G401.6 (cell line): ENCODE data around the gene ZNF593OS.
A peak's percentile ranks its signal among the peaks of the same experiment; 100 is the strongest.

ENCODE experiments used
- FAIRE-seq: peaks from 2 replicates; lab custom pipeline; 2012; peaks lifted over from hg19 to GRCh38; lab: Jason Lieb, UNC

Gene ZNF593OS

GRCh38 chr1:26182383-26182696 is 10.7 kb upstream of the ZNF593OS start:
- FAIRE-seq: no peak

- FAIRE-seq: no peak
These were observed 10.2 kb upstream of the ZNF593OS start for GRCh38 chr1:26181586-26182382.

- no peak for FAIRE-seq
These were observed 8.4 kb upstream of the ZNF593OS start for GRCh38 chr1:26180010-26180506.

GRCh38 chr1:26177182-26177684 is 5.6 kb upstream of the ZNF593OS start, which contains the start of gene CNKSR1:
Gene CNKSR1, plus strand, starts transcription at chr1:26177491. Its CDS starts 57 bp downstream, at chr1:26177548.
- FAIRE-seq: no peak

- FAIRE-seq: no peak
These were observed 3.7 kb upstream of the ZNF593OS start for GRCh38 chr1:26175346-26175745.

GRCh38 chr1:26170472-26170821 is 1.2 kb downstream of the ZNF593OS start:
- no peak for FAIRE-seq

- FAIRE-seq: peak; percentile 79
These were observed 1.8 kb downstream of the ZNF593OS start, which contains the start of gene ZNF593 for GRCh38 chr1:26169669-26170471. Gene ZNF593, plus strand, starts transcription at chr1:26169908. Its CDS starts 76 bp downstream, at chr1:26169984.

GRCh38 chr1:26169198-26169554 is 2.5 kb downstream of the ZNF593OS start:
- no peak for FAIRE-seq

- FAIRE-seq: no peak
These were observed 3.0 kb downstream of the ZNF593OS start, which contains the start of gene C1orf232 for GRCh38 chr1:26168410-26169197. Gene C1orf232, minus strand, starts transcription at chr1:26168963. Its CDS starts 464 bp downstream, at chr1:26168499.

GRCh38 chr1:26166719-26167281 is 4.8 kb downstream of the ZNF593OS start:
- no peak for FAIRE-seq

- no peak for FAIRE-seq
These were observed 6.5 kb downstream of the ZNF593OS start for GRCh38 chr1:26164861-26165842.

- no peak for FAIRE-seq
These were observed 7.4 kb downstream of the ZNF593OS start for GRCh38 chr1:26164036-26164860.

- no peak for FAIRE-seq
These were observed 8.0 kb downstream of the ZNF593OS start for GRCh38 chr1:26163684-26164035.

- no peak for FAIRE-seq
These were observed 9.4 kb downstream of the ZNF593OS start for GRCh38 chr1:26162220-26162709.

GRCh38 chr1:26161415-26162219 is 10.0 kb downstream of the ZNF593OS start:
- no peak for FAIRE-seq

- FAIRE-seq: no peak
These were observed 10.9 kb downstream of the ZNF593OS start for GRCh38 chr1:26160527-26161414.

GRCh38 chr1:26159743-26160039 is 11.9 kb downstream of the ZNF593OS start:
- no peak for FAIRE-seq
